Chondrocyte (in vitro differentiated cells): ENCODE results near the gene ESPNL. TPM values are rescaled to one million over a fixed set of nuclear protein-coding genes. Genes with fewer than 3 reads are reported as not detected.

Source experiments
- DNase-seq: peaks from one replicate; pipeline ENCODE4 v3.0.0; 2021; ENCODE audit warnings: mixed read lengths, low spot score
- H3K27ac Mint-ChIP-seq: one replicate; pipeline ENCODE4 v1.8.0; 2021; ENCODE audit warnings: mild to moderate bottlenecking, moderate library complexity, mixed read lengths; ENCODE audit not compliant: unreplicated experiment
- H3K27me3 Mint-ChIP-seq: 2 replicates; pipeline ENCODE4 v1.8.0; 2021; ENCODE audit warnings: low read depth, mixed read lengths
- H3K36me3 Mint-ChIP-seq: 2 replicates; pipeline ENCODE4 v1.8.0; 2021; ENCODE audit warnings: low read depth, mixed read lengths
- H3K4me1 Mint-ChIP-seq: 2 replicates; pipeline ENCODE4 v1.8.0; 2021; ENCODE audit warnings: low read depth, mild to moderate bottlenecking, mixed read lengths
- H3K4me3 Mint-ChIP-seq: one replicate; pipeline ENCODE4 v1.8.0; 2021; ENCODE audit warnings: mild to moderate bottlenecking, moderate library complexity, mixed read lengths; ENCODE audit not compliant: unreplicated experiment
- H3K9me3 Mint-ChIP-seq: 2 replicates; pipeline ENCODE4 v1.8.0; 2021; ENCODE audit warnings: low read depth, mixed read lengths
- total RNA-seq: library from RNA; stranded (reverse); gene quantifications from 3 replicates; pipeline ENCODE4 v1.2.1, GENCODE V29; 2021
- TF ChIP-seq, protein P1 (sequence below): fragments of 200-600 bp; sonication (generic); IDR thresholded peaks from 2 replicates; pipeline ENCODE4 v1.5.0; 2021; ENCODE audit warnings: antibody characterized with exemption, mild to moderate bottlenecking, moderate library complexity

The ESPNL gene
- total RNA-seq, 1 donor from 2014 or later, result 0.07 TPM

DNA sequence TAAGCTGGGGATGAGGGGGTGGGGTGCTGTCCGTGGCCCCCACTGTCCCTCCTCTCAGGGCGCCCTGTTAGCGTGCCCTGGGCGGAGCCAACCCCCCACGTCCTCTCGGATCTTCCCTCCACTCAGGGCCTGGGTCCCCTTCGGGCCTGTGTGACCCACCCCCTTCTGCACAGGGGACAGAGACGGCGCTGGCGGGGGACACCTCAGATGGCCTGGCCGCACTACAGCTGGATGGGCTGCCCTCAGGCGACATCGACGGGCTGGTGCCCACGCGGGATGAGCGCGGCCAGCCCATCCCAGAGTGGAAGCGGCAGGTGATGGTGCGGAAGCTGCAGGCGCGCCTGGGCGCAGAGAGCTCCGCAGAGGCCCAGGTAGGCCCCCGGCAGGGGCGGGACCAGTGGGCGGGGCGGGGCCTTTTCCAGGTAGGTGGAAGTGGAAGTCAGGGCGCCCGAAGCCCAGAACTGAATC lies 28.4 kb downstream of the ESPNL start:
- no peak overlapping the region for H3K4me3 Mint-ChIP-seq
- no peak overlapping the region for H3K27ac Mint-ChIP-seq
- no peaks in the 10 kb centered on the region for H3K4me1 Mint-ChIP-seq
- H3K27me3 Mint-ChIP-seq, result no peaks in the 10 kb centered on the region
- no peaks in the 10 kb centered on the region for H3K9me3 Mint-ChIP-seq
- peak; percentile 90 for DNase-seq
- H3K36me3 Mint-ChIP-seq, result no peaks in the 10 kb centered on the region
- TF ChIP-seq, protein P1, sequence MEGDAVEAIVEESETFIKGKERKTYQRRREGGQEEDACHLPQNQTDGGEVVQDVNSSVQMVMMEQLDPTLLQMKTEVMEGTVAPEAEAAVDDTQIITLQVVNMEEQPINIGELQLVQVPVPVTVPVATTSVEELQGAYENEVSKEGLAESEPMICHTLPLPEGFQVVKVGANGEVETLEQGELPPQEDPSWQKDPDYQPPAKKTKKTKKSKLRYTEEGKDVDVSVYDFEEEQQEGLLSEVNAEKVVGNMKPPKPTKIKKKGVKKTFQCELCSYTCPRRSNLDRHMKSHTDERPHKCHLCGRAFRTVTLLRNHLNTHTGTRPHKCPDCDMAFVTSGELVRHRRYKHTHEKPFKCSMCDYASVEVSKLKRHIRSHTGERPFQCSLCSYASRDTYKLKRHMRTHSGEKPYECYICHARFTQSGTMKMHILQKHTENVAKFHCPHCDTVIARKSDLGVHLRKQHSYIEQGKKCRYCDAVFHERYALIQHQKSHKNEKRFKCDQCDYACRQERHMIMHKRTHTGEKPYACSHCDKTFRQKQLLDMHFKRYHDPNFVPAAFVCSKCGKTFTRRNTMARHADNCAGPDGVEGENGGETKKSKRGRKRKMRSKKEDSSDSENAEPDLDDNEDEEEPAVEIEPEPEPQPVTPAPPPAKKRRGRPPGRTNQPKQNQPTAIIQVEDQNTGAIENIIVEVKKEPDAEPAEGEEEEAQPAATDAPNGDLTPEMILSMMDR, result no peak

DNA sequence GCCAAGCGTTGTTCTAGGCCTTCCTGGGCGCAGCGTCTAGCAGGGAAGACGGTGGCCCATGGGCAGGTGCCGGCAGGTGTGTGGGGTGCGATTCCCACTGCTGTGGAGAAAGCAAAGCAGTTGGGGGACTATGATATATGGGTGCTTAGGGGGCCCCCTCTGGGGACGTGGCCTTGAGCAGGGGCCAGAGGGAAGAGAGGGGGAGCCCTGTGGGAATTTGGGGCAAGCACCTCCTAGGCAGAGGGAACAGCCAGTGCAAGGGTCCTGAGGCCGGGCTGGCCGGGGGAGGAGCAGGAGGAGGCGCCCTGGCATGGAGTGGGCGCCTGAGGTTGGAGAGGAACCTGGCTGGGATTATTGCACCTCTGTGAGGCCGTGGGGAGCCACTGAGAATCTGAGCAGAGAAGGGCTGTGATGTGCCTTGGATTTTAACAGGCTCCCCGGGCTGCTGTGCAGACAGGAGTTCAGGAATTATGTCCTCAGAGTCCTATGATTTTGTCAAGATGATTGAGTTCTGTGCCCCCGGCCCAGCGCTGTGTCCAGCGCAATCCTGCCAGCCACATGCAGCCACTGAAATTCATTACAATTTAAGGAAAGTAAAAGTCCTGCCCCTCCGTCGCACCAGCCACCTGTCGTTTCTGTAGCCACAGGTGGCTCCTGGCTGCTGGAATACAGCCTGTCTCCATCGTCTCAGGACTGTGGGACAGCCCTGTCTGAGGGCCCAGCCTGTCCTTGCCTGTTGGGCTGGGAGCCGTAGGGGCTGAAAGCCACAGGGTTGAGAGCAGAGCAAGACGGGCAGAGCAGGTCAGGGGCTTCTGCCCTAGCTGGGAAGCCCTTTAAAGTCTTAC lies 29.2 kb downstream of the ESPNL start:
- no peak overlapping the region for H3K27ac Mint-ChIP-seq
- TF ChIP-seq, protein P1, result no peak
- H3K4me3 Mint-ChIP-seq, result no peak overlapping the region
- no peaks in the 10 kb centered on the region for H3K27me3 Mint-ChIP-seq
- peak; percentile 65 for DNase-seq
- H3K36me3 Mint-ChIP-seq, result no peaks in the 10 kb centered on the region
- H3K9me3 Mint-ChIP-seq, result no peaks in the 10 kb centered on the region
- no peaks in the 10 kb centered on the region for H3K4me1 Mint-ChIP-seq

GRCh38 chr2:238130111-238130695 lies 30.1 kb downstream of the ESPNL start:
- peak; percentile 93 for DNase-seq
- no peaks in the 10 kb centered on the region for H3K27me3 Mint-ChIP-seq
- H3K36me3 Mint-ChIP-seq, result no peaks in the 10 kb centered on the region
- no peak overlapping the region for H3K27ac Mint-ChIP-seq
- no peak overlapping the region for H3K4me3 Mint-ChIP-seq
- no peaks in the 10 kb centered on the region for H3K9me3 Mint-ChIP-seq
- H3K4me1 Mint-ChIP-seq, result no peaks in the 10 kb centered on the region
- TF ChIP-seq, protein P1, result no peak

DNA sequence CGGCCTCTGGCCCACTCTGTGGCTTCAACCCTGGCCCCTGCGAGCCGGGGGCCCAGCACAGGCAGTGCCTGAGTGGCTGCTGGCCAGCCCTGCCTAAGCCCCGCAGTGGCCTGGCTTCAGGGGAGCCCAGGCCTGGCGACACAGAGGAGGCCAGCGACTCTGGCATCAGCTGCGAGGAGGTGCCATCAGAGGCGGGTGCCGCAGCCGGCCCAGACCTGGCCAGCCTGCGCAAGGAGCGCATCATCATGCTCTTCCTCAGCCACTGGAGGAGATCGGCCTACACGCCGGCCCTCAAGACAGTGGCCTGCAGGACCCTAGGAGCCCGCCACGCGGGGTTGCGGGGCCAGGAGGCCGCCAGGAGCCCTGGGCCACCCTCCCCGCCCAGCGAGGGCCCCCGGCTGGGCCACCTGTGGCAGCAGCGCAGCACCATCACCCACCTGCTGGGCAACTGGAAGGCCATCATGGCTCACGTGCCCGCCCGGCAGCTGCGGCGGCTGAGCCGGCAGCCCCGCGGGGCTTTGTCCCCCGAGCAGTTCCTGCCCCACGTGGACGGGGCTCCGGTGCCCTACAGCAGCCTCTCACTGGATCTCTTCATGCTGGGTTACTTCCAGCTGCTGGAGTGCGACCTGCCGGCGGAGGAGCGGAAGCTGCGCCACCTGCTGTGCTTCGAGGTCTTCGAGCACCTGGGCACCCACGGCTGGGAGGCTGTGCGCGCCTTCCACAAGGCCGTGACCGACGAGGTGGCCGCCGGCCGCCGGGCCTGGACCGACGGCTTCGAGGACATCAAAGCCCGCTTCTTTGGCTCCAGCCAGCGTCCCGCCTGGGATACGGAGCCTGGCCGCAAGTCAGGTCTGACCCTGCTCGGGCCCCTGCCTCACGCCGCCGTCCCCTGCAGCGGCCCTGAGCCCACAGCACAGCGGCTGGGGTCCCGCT lies 30.8 kb downstream of the ESPNL start:
- H3K27me3 Mint-ChIP-seq, result no peaks in the 10 kb centered on the region

More for the DNA sequence above, 30.8 kb downstream of the ESPNL start:
- H3K36me3 Mint-ChIP-seq, result no peaks in the 10 kb centered on the region
- TF ChIP-seq, protein P1, result no peak
- no peak overlapping the region for H3K27ac Mint-ChIP-seq
- H3K4me1 Mint-ChIP-seq, result no peaks in the 10 kb centered on the region
- no peak overlapping the region for H3K4me3 Mint-ChIP-seq
- peak; percentile 86 for DNase-seq
- H3K9me3 Mint-ChIP-seq, result no peaks in the 10 kb centered on the region
